HG03097 (cell line): Measurements from ENCODE around the gene GLIPR2.
"Not testable (repeated sequence)": the region's sequence is repeated elsewhere in the genome, so short reads cannot be mapped to it uniquely, and the experiment has no call there.

Experiments
- ATAC-seq: cut with Tn5 transposase; IDR thresholded peaks from one replicate; pipeline ENCODE4 v1.9.1; 2021; ENCODE audit not compliant: unreplicated experiment, low FRiP score

Gene GLIPR2

DNA sequence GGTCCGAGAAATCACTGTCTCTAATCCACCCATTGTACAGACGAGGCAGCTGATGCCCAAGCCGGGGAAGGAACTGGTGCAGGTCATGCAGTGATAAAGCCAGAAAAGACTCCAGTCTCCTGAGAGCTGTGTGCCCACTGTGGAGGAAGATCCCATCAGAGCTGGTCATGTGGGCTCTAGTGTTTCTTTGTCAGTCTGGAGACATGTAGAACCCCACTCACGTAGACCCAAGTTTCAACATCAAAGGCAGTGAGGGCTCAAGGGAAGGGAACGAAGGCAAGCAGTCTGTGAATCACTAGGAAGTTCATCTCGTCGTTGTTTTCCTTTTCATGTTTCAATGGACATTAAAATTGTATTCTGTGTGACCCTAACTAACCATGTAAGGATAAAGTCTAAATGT lies 14.6 kb upstream of the GLIPR2 start:
- ATAC-seq = no peak

DNA sequence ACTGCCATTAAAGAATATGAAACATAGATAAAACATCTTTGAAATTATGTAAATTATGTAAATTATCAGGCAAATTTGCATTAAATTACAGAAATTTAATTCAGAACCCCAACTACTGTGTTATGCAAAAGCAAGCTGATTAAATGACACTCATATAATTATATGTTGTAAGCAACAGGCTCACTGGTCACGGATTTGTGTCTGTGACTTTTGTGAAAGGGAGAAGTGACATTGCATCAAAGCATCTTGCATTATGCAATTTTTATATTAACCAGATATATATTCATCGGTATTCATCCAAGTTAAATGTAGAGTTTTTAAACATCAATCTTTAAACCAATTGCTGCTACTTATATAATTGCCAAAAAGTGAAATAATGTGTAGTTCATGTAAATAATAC lies 13.0 kb upstream of the GLIPR2 start:
- no peak for ATAC-seq

DNA sequence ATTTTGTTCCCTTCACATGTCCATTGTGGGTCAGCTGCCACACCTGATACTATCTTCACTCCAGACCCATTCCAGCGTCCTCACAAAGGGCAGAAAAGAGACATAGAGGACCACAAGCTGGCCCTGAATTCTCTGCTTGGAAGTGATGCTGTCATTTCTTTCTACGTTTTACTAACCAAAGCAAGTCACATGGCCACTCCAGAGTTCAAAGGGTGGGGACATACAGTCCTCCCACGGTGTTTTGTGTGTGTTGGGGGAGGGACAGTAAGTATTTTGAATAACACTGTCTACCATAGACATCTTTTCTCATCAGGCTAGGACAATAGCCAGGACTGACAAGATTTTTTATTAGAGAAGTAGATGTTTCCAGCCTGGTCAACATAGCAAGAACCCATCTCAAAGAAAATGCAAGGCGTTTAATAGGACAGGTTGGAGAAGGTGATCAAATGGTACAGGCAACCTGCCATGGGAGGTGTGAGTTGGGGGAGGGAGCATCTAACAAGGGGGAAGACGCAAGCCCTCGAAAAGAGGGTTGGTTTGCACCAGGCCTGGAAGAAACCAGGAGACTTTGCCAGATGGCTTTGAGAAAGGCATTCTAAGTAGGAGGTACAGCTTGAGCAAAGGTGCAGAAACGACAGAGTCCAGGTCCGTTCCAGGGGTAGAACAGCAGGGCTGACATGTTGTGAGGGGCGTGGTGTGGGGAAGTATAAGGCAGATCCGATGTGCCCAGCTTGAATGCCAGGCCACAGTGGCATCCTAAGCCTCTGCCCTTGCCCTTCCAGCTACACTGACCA lies 11.3 kb upstream of the GLIPR2 start:
- ATAC-seq = no peak

DNA sequence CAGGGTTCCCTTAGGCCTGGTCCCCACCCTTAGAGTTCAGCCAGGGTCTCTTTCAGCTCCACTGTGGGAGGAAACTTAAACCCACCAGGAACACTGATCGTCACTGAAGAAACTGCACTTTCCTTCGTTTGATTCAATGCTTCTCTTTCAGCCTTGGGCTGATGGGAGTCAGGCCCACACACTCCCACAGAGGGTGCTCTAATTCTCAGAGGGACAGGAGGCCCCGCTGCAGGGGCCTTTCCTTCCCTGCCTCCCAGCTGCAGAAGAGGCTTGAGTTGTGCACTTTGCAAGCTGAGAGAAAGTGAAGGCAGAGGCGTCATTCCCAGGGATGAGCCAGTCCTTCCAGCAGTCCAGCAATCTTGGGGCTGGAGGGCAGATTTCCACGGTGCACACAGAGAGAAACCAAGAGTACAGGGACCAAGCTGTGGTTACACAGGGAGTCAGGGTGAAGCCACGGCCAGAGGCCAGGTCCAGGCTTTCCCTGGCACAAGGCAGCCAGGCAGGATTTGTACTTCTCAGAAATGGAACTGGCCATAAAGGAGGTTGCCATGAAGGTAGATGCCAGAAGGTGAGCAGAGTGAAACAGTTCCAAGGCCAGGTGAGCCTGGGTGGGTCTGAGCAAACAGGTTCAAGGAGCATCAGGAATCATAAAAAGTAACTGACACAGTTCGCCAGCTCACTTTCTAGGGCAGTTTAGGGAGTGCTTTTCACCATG lies 10.4 kb upstream of the GLIPR2 start:
- no peak for ATAC-seq

DNA sequence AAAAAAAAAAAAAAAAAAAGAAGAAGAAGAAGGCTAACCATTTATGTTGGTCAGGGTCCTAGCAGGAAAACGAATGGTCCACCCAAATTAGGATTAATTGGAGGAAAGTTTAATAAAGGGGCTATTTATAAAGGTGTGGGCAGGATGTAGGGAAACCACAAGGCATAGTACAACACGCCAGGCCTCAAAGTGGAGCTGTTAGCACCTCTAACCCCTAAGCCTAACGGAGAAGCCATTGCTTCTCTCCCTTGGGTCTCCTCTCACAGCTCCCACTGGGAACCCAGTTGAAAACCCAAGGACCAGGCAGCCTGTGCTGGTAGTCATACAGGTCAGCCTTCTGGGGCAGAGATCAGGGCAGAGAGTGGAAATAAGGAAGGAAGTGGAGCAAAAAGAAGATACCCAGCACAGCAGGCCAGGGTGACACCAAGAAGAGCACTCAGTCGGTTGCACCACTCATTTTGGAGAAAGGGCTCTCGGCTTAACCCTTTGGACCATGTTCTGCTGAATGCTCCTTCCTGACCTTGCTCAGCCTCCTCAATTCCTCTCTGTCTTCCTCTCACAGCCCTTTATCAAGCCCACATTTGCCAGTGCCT lies 8.8 kb upstream of the GLIPR2 start:
- no peak for ATAC-seq

DNA sequence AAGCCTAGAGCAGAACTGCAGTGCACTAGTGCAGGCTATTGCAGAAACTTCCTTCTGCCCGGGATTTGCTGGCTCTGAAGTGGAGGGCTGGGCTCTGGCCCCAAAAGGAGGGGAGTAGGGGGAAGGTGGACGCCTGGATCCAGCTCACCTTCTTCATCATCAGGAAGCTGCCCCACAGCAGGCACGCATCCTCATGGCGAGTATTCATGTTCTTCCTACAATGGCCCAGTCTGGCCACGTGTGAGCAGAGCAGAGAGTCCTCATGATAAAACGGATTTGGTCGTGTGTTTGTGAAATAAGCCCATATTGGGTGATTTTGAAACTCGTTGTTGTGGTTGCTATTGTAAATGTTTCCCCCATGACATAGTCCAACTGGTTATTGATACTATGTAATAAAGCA lies 8.2 kb upstream of the GLIPR2 start:
- ATAC-seq = no peak

DNA sequence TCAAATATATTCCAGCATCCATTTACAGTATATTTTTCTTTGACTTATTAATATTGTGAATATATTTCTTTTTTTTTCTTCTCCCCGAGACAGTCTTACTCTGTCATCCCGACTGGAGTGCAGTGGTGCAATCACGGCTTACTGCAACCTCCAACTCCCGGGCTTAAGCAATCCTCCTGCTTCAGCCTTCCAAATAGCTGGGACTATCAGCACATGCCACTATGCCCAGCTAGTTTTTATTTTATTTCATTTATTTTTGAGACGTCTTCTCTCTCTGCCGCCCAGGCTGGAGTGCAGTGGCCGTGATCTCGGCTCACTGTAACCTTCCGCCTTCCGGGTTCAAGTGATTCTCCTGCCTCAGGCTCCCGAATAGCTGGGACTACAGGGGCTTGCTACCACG lies 7.4 kb upstream of the GLIPR2 start:
- no peak for ATAC-seq

DNA sequence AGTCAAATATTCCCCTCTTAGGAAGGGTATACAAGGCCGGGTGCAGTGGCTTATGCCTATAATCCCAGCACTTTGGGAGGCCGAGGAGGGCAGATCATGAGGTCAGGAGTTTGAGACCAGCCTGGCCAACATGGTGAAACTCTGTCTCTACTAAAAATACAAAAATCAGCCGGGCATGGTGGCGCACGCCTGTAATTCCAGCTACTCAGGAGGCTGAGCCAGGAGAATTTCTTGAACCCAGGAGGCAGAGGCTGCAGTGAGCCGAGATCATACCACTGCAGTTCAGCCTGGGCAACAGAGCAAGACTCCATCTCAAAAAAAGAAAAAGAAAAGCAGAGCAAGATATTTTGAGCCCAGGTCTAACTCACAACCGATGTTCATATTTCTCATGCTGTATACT lies 4.9 kb upstream of the GLIPR2 start:
- not testable (repeated sequence) for ATAC-seq

DNA sequence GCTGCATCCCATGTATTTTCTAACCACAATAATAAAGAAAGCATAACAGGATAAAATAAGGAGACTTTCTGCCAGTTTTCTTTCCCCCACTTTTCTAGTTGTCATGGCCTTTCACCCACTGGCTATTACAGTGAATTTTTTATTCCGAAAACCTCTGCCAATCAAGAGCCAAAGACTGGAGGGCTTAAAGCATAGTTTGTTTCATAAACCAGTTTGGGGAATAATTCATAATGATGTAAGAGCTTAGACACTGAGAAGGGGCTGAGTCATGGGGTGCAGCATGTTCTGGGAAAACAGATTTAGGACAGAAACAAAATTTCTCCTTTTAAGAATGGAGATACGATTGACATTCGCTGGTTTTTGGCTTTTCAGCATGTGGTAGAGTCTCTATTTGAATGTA lies 4.4 kb upstream of the GLIPR2 start:
- ATAC-seq = no peak

DNA sequence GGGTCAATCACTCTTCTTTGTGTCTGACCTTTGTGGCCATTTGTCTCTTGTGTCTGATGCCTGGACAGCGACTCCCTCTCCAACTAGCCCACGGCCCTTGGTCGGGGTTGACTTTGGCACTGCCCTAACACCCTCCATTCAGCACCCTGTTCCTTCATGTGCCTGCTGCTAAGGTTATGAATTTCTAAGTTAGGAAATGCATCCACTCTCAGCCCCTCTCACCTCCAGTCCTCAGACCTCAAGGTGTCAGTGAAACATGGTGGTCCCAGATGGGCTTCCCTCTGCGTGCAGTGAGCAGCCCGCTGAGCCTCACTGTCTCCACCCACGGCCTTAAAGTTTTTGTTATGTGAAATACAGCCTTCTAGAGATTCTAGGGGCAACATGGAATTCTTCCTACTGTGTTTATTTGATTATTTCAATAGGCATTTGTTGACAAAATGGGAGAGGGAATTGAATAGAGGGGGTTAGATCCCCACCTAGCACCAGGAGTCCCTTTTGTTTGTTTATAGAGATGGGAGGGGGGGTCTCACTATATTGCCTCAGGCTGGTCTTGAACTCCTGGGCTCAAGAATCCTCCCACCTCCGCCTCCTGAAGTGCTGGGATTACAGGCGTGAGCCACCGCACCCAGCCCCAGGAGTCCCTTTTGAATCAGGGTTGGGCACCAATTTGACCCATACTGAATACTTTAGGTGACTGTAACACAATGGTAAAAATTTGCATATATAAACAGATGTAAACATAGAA lies 1.6 kb upstream of the GLIPR2 start:
- no peak for ATAC-seq

DNA sequence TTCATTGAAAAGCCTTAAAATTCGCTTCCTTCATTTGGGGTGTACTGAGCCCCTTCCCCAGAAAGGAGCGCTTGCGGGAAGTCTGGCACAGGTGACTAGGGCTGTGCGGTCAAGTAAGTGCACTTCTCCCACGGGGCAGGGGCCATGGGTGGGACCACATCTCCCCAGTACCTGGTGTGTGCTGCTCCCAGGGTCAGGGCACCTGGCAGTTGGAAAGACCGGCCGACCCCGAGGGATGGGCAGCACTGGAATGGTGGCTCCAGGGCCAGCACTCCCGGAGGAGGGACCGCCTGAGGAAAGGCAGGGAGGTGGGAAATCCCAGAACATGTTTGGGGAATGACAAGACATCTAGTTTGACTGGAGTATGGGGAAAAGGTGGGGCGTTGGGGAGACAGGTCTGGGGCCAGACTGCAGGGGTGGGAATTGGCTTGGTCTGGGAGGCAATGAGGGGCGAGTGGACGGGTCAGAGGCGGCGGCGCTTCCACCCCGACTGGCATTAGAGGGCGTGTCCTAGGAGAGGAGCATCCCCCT lies 727 bp upstream of the GLIPR2 start:
- ATAC-seq = no peak

DNA sequence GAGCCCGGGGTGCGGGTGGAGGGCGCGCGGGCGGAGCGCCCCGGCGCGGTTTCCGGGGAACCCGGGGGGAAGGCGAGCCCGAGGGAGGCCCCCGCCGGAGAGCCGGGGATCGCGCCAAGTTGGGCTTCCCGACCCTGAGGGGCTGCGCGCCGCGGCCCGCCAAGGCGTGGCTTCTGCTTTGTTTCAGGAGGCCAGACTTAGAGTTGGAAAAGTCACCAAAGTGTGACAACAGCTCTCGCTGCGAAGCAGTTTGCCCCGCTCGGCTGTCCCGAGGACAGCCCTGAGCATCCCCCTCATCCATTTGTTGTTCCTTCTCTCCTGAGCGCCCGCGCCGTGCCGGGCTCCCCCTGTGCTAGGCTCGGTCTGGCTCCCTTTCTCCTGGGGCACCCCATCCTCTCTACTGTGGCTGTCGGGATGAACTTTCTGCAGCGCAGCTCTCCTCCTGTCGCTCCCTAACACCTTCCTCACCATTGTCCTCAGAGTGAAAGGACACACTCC lies 410 bp downstream of the GLIPR2 start:
- peak; percentile 30 for ATAC-seq

DNA sequence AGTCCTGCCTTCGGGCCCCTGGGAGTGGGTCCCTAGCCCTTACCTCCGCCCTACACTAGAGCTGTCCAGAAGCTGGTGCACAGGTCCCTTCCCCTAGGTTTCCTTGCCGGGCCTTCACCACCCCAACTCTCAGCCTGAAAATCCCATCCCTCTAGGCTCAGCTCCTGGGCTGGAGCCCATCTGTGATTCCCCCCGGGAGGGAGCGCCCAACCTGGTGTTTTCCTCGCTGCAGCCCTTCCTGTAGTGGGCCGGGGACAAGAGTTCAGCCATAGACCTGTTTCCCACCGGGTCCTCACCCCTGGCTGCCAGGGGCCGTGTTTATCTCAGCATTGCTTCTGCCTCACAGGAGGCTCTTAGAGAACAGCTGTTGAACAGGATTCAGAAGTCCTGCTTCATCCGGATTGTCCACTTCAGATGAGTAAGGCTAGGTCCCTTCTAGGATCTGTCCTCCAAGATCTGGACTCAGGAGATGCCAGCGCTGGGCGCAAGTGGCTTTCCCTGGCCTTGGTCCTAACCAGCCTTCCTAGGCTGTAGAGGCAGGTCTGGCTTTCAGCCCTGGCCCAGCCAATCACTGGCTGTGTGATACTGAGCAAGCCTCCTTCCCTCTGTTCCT lies 965 bp downstream of the GLIPR2 start:
- ATAC-seq = no peak

DNA sequence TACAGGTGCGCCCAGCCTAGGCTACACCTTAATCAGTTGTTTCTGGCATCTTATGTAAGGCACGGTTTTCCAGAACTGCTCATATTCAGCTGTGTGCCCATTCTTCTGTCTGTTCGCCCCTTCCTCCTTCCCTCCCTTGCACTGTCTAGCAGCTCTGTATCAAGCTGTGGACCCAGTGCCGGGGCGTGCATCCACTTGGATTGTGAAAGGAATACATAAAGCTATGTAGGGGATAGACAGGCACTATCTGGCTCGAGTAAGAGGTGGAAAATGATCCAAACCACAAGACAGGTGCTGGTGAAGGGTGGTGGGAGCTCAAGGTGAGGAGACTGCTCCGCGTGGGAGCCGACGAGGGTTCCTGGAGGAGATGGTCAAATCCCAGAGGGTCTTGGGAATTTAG lies 2.0 kb downstream of the GLIPR2 start:
- no peak for ATAC-seq

DNA sequence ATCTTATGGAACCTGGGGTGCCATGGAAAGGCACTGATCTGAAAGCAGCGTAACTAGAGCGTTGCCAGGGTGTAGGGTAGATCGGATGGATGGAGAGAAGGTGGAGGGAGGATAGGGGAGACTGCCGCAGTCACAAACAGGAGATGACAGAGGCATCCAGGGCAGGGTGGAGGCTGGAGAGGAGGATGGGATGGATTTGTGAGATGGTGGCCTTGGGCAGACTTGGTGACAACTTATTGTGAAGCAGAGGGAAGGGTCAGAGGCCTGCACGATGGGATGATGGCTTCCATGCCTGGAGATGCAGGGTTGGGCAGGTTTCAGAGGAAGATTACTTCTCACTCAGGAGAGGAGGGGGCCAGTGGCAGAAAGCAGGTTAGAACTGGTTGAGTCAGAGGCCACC lies 2.4 kb downstream of the GLIPR2 start:
- ATAC-seq = no peak

DNA sequence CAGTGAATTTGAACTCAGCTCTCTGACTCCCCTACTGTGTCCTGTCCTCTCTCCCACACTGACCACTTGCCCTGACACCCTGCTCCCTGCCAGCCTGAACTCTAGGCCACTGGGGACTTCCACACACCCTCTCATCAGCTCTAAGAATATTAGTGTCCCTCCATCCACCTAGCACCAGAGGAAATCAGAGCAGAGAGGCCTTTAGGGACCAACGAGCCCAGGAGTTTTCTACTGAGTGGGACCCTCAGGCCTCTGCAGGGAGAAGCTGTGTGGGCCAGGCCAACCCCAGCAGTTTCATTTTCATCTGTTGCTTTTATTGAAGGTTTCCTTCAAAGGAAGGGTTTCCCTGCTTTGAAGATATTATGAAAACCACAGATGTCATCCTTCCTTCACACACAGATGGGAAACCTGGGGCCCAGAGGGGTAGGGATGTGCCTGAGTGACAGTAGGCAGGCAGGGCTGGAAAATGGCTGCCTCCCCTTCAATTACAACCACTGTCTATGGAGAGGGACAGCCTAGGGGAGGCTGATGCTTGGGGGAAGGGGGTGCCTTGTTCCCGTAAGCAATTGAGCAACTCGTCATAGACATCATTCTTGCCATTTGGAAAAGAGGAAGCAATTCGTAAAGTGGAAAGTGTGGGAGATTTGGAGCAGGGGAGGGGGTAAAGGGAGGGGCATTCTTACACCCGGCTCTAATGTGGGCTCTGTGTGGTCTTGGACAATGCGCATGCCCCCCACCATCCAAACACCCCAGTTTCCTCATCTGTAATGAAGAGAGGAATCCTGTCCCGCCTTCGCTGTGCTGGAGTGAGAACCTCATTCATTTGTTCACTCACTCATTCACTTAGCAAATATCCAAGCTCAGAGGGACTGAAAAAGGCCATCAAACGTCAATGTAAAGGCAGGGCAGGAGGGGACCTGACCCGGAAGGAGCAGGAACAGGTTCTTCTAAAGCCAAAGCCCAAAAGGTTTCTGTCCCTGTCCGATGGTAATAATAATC lies 3.9 kb downstream of the GLIPR2 start:
- ATAC-seq = no peak

DNA sequence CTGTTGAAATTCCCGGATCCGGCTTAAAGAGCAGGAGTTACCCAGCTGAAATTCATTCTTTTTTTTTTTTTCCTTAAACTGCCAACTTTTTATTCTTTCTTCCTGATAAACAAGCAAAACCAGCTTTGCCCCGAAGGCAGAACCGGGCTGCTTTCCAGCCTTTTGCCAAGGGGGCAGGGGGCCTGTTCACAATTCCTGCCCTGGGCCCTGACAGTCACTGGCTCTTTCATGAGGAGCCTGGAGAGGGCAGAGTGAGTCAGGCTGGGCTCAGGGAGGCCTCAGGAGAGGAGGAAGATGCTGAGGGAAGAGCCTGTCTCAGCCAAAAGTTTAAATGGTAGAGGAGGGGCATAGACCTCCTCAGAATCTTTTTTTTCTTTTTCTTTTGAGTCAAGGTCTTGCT lies 4.8 kb downstream of the GLIPR2 start:
- no peak for ATAC-seq

DNA sequence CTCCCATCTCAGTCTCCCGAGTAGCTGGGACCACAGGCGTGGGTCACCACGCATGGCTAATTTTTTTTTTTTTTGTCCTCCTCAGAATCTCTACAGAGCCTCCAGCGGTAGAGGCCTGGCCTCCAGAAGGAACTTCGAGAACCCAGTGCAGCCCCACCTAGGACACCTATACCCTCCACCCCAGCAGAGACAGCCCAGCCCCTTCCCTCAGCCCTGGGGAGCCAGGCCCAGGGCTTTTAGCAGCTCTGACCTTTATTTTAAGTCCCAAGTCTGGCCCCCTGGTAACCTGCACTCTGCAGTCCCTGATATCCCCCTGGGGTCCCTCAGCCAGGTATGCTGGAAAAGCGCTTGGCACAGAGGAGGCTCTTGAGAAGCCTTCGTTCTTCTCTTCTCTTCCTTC lies 5.2 kb downstream of the GLIPR2 start:
- no peak for ATAC-seq
